IMR-90 (cell line): ENCODE results near the gene RAPGEF3. TPM values are rescaled to one million over a fixed set of nuclear protein-coding genes. Genes with fewer than 3 reads are reported as not detected.

Source experiments
- ATAC-seq: fragments of 200-7000 bp; cut with Tn5 transposase; 2 replicates; pipeline ENCODE4 v1.9.1; 2020; ENCODE audit warnings: low read depth, mild to moderate bottlenecking, moderate library complexity
- BruUV-seq: library from RNA; stranded (reverse); fragments of 400-500 nt; replicated peaks from 2 replicates; lab custom pipeline; 2021; lab: Mats Ljungman, UMichigan
- CTCF ChIA-PET: fragments of 300-600 bp; formaldehyde crosslinking; extraction: SDS; loops from one replicate; lab custom pipeline; 2021; ENCODE audit warnings: antibody characterized with exemption; lab: Yijun Ruan, JAX
- POLR2A ChIA-PET: fragments of 300-600 bp; sonication (Branson Sonifier 250); formaldehyde crosslinking; loops from one replicate; lab custom pipeline; 2022; ENCODE audit warnings: antibody characterized with exemption; ENCODE audit not compliant: unreplicated experiment; lab: Charles Lee
- DNase-seq: peaks from one replicate; pipeline ENCODE4 v3.0.0; 2013
- H2AFZ ChIP-seq: replicated peaks from 2 replicates; pipeline ENCODE3; 2013; ENCODE audit warnings: low read length, mild to moderate bottlenecking; ENCODE audit not compliant: poor library complexity
- H2AK5ac ChIP-seq: 2 replicates; pipeline ENCODE4 v1.6.1; 2013; ENCODE audit warnings: low read depth, low read length, inconsistent platforms
- H2AK9ac ChIP-seq: replicated peaks from 2 replicates; pipeline ENCODE3; 2013; ENCODE audit warnings: mild to moderate bottlenecking, low read depth, low read length, moderate library complexity; ENCODE audit not compliant: poor library complexity
- H2BK120ac ChIP-seq: 2 replicates; pipeline ENCODE4 v1.6.1; 2013; ENCODE audit warnings: low read depth, low read length, inconsistent platforms
- H2BK15ac ChIP-seq: 3 replicates; pipeline ENCODE4 v1.6.1; 2013; ENCODE audit warnings: low read depth, low read length, inconsistent platforms
- H2BK20ac ChIP-seq: 2 replicates; pipeline ENCODE4 v1.6.1; 2013; ENCODE audit warnings: low read depth, mild to moderate bottlenecking, inconsistent platforms, low read length, moderate library complexity
- H2BK5ac ChIP-seq: 2 replicates; pipeline ENCODE4 v1.6.1; 2013; ENCODE audit warnings: mild to moderate bottlenecking, low read depth, low read length, inconsistent platforms; ENCODE audit not compliant: poor library complexity, severe bottlenecking
- H3K14ac ChIP-seq: replicated peaks from 2 replicates; pipeline ENCODE4 v1.6.1; 2013; ENCODE audit warnings: low read depth, low read length, inconsistent platforms
- H3K18ac ChIP-seq: 2 replicates; pipeline ENCODE4 v1.6.1; 2013; ENCODE audit warnings: low read depth, low read length, control low read depth
- H3K23ac ChIP-seq: 2 replicates; pipeline ENCODE4 v1.6.1; 2013; ENCODE audit warnings: low read depth, low read length, inconsistent platforms
- H3K27ac ChIP-seq: 2 replicates; pipeline ENCODE4 v1.5.1; 2013; ENCODE audit warnings: mild to moderate bottlenecking, control low read depth, low read length; ENCODE audit not compliant: insufficient read depth
- H3K27me3 ChIP-seq: 2 replicates; pipeline ENCODE4 v1.6.1; 2013; ENCODE audit warnings: low read length; ENCODE audit not compliant: control insufficient read depth, insufficient read depth
- H3K36me3 ChIP-seq: 2 replicates; pipeline ENCODE4 v1.6.1; 2013; ENCODE audit warnings: low read length, mixed read lengths; ENCODE audit not compliant: control insufficient read depth, insufficient read depth
- H3K4ac ChIP-seq: 2 replicates; pipeline ENCODE4 v1.6.1; 2013; ENCODE audit warnings: low read depth, low read length, inconsistent platforms
- H3K4me1 ChIP-seq: 2 replicates; pipeline ENCODE4 v1.6.1; 2013; ENCODE audit warnings: low read length, mixed read lengths; ENCODE audit not compliant: control insufficient read depth, insufficient read depth
- H3K4me2 ChIP-seq: 2 replicates; pipeline ENCODE4 v1.6.1; 2013; ENCODE audit warnings: low read depth, mild to moderate bottlenecking, control low read depth, low read length, moderate library complexity
- H3K4me3 ChIP-seq: 2 replicates; pipeline ENCODE4 v1.5.1; 2013; ENCODE audit warnings: low read depth, mild to moderate bottlenecking, control low read depth, low read length, moderate library complexity; ENCODE audit not compliant: insufficient read depth
- H3K56ac ChIP-seq: 2 replicates; pipeline ENCODE4 v1.6.1; 2013; ENCODE audit warnings: low read length, inconsistent platforms; ENCODE audit not compliant: insufficient read depth; ENCODE audit errors: extremely low read depth
- H3K79me1 ChIP-seq, 2 experiments: 2 replicates each; pipeline ENCODE4 v1.6.1; 2013; ENCODE audit warnings: low read length in 2 of 2, inconsistent platforms in 1 of 2, low read depth in 1 of 2
- H3K9ac ChIP-seq: 2 replicates; pipeline ENCODE4 v1.6.1; 2013; ENCODE audit warnings: low read depth, low read length, control low read depth
- H3K9me1 ChIP-seq: 2 replicates; pipeline ENCODE4 v1.6.1; 2013; ENCODE audit warnings: low read length, inconsistent platforms; ENCODE audit not compliant: insufficient read depth
- H3K9me3 ChIP-seq: 2 replicates; pipeline ENCODE4 v1.6.1; 2013; ENCODE audit warnings: low read length; ENCODE audit not compliant: control insufficient read depth, insufficient read depth
- H4K20me1 ChIP-seq: 2 replicates; pipeline ENCODE4 v1.6.1; 2013; ENCODE audit warnings: low read length, inconsistent platforms; ENCODE audit not compliant: insufficient read depth
- H4K5ac ChIP-seq: 2 replicates; pipeline ENCODE4 v1.6.1; 2013; ENCODE audit warnings: mild to moderate bottlenecking, low read depth, low read length, control low read depth
- H4K8ac ChIP-seq, 2 experiments: 2 replicates each; pipeline ENCODE4 v1.6.1; 2013; ENCODE audit warnings: low read depth in 2 of 2, low read length in 2 of 2, control low read depth in 1 of 2, inconsistent platforms in 1 of 2
- H4K91ac ChIP-seq: 2 replicates; pipeline ENCODE4 v1.6.1; 2013; ENCODE audit warnings: low read depth, low read length, inconsistent platforms; ENCODE audit not compliant: insufficient read depth
- BHLHE40 ChIP-seq: fragments of 150-350 bp; IDR thresholded peaks from 2 replicates; pipeline ENCODE4 v1.6.1; 2016; ENCODE audit warnings: mild to moderate bottlenecking, low read depth, low read length
- CEBPB ChIP-seq: IDR thresholded peaks from 2 replicates; pipeline ENCODE4 v1.6.1; 2012; ENCODE audit warnings: low read depth, low read length, improper control_type of control experiment
- CHD1 ChIP-seq: IDR thresholded peaks from 2 replicates; pipeline ENCODE4 v1.6.1; 2012; ENCODE audit warnings: low read depth, low read length, improper control_type of control experiment
- ELK1 ChIP-seq: fragments of 150-350 bp; IDR thresholded peaks from 2 replicates; pipeline ENCODE4 v1.6.1; 2016; ENCODE audit warnings: low read depth, mild to moderate bottlenecking, low read length, moderate library complexity, borderline replicate concordance
- FOS ChIP-seq: fragments of 150-350 bp; IDR thresholded peaks from 2 replicates; pipeline ENCODE4 v1.6.1; 2016; ENCODE audit warnings: low read depth, low read length
- MAFK ChIP-seq: IDR thresholded peaks from 2 replicates; pipeline ENCODE4 v1.6.1; 2012; ENCODE audit warnings: low read depth, low read length, improper control_type of control experiment
- MAZ ChIP-seq: IDR thresholded peaks from 2 replicates; pipeline ENCODE4 v1.6.1; 2012; ENCODE audit warnings: low read depth, mild to moderate bottlenecking, low read length, improper control_type of control experiment, moderate library complexity, borderline replicate concordance
- MXI1 ChIP-seq: IDR thresholded peaks from 2 replicates; pipeline ENCODE4 v1.6.1; 2012; ENCODE audit warnings: low read depth, mild to moderate bottlenecking, low read length, moderate library complexity, borderline replicate concordance
- NFE2L2 ChIP-seq: fragments of 150-350 bp; IDR thresholded peaks from 2 replicates; pipeline ENCODE4 v1.6.1; 2016; ENCODE audit warnings: low read depth, mild to moderate bottlenecking, low read length
- POLR2A ChIP-seq: IDR thresholded peaks from 2 replicates; pipeline ENCODE4 v1.6.1; 2012; ENCODE audit warnings: mild to moderate bottlenecking, low read depth, low read length
- RAD21 ChIP-seq: IDR thresholded peaks from 2 replicates; pipeline ENCODE4 v1.6.1; 2012; ENCODE audit warnings: low read length, improper control_type of control experiment
- RCOR1 ChIP-seq: IDR thresholded peaks from 2 replicates; pipeline ENCODE4 v1.6.1; 2012; ENCODE audit warnings: mild to moderate bottlenecking, low read length, improper control_type of control experiment; ENCODE audit not compliant: insufficient replicate concordance
- RFX5 ChIP-seq: IDR thresholded peaks from 2 replicates; pipeline ENCODE4 v1.8.0; 2012; ENCODE audit warnings: low read depth, mild to moderate bottlenecking, low read length, moderate library complexity
- SMC3 ChIP-seq: fragments of 150-350 bp; IDR thresholded peaks from 2 replicates; pipeline ENCODE4 v1.6.1; 2016; ENCODE audit warnings: low read depth, mild to moderate bottlenecking, antibody characterized with exemption, low read length, moderate library complexity
- USF2 ChIP-seq: fragments of 150-350 bp; IDR thresholded peaks from 2 replicates; pipeline ENCODE4 v1.6.1; 2017; ENCODE audit warnings: mild to moderate bottlenecking, antibody characterized with exemption, low read length, low read depth
- WGBS, 2 experiments: methylation state at CpG; one replicate each; pipeline versions ENCODE4 v1.1.5 to v1.1.7; 2013; ENCODE audit warnings: missing lambda C conversion rate in 2 of 2; ENCODE audit not compliant: insufficient read length in 1 of 2; ENCODE audit errors: extremely low coverage in 2 of 2; 5-methylcytosine and 5-hydroxymethylcytosine counted together
- dilution Hi-C: fragments of 300-500 bp; cut with HindIII; formaldehyde crosslinking; loops from one replicate; pipeline ENCODE4 v1.14.3; 2018; ENCODE audit warnings: low sequenced_read_pairs; ENCODE audit not compliant: unreplicated experiment
- in situ Hi-C: fragments of 300-500 bp; cut with MboI; formaldehyde crosslinking; loops from 3 replicates; pipeline ENCODE4 v1.14.3; 2019; ENCODE audit warnings: low sequenced_read_pairs, inconsistent platforms, mixed read lengths
- intact Hi-C: fragments of 100-400 bp; cut with micrococcal nuclease; formaldehyde crosslinking; loops from 2 replicates; pipeline ENCODE4 v1.10.0; 2022
- polyA plus RNA-seq, 3 experiments: library from polyadenylated mRNA; depleted of rRNA; stranded (reverse); fragments of >200 nt; gene quantifications; 2 replicates each; pipeline ENCODE4 v1.2.3, GENCODE V29; 2012; ENCODE audit warnings: low replicate concordance in 1 of 3
- total RNA-seq: library from RNA; depleted of rRNA; stranded (reverse); fragments of >200 nt; gene quantifications from 2 replicates; pipeline ENCODE4 v1.2.3, GENCODE V29; 2012
- TF ChIP-seq, protein P1 (sequence below): conservative IDR thresholded peaks from 2 replicates; pipeline ENCODE4 v1.5.1; 2012; ENCODE audit warnings: mild to moderate bottlenecking, low read depth, low read length, improper control_type of control experiment

RAPGEF3 gene
- total and polyA plus RNA-seq, 2 of the 4 experiments (the other 2 are of a cell fraction): 1.3 to 2.0 TPM

DNA sequence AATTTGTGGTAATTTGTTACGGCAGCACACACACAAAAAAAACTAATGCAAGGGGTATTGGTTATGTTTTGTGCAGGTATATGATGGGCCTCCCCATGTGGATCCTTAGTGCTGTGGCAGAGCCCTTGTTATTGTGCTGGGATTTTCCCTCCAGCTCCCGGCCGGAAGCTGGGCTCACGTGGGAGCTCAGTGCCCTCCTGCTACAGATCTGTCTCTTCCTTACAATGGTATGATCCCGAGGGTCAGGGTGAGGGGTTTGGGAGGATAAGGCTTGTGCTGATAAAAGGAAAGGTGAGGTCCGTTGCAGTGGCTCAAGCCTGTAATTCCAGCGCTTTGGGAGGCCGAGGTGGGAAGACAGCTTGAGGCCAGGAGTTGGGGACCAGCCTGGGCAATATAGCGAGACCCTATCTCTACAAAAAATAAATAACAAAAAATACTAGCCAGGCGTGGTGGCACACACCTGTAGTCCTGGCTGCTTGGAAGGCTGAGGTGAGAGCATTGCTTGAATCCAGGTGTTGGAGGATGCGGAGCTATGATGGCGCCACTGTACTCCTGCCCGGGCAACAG lies 13.5 kb upstream of the RAPGEF3 start:
- no peak overlapping the region for H3K4ac ChIP-seq
- BruUV-seq: no TSS peak
- 0 out of 4 replicates have a peak overlapping the region, but pooled peaks of 1 of the 2 experiments have one; percentile 78 for H4K8ac ChIP-seq
- H3K9ac ChIP-seq: no peak overlapping the region
- H2BK15ac ChIP-seq: no peak overlapping the region
- ATAC-seq (no peak), DNase-seq (no peak)
- no peak overlapping the region for H2AFZ ChIP-seq
- ChIA-PET CTCF (interaction anchor here (0.7 to 1.0 kb wide), 4 partner anchors 12 to 66 kb away, joined by 3 to 4 read pairs (median 4); no protein-coding TSS in a partner anchor), POLR2A (no interaction called here)
- no peaks in the 10 kb centered on the region for H3K36me3 ChIP-seq
- intact Hi-C loops: loop anchor here (5.0 to 10.0 kb wide), 2 partner anchors 225 to 737 kb away; no protein-coding TSS in a partner anchor
- TF ChIP-seq USF2: no peak
- no peak for TF ChIP-seq POLR2A
- TF ChIP-seq MAZ: no peak
- TF ChIP-seq CHD1: no peak
- TF ChIP-seq MAFK: no peak
- no peak for TF ChIP-seq RAD21
- TF ChIP-seq BHLHE40: no peak
- no peak for TF ChIP-seq CEBPB
- TF ChIP-seq, protein P1, sequence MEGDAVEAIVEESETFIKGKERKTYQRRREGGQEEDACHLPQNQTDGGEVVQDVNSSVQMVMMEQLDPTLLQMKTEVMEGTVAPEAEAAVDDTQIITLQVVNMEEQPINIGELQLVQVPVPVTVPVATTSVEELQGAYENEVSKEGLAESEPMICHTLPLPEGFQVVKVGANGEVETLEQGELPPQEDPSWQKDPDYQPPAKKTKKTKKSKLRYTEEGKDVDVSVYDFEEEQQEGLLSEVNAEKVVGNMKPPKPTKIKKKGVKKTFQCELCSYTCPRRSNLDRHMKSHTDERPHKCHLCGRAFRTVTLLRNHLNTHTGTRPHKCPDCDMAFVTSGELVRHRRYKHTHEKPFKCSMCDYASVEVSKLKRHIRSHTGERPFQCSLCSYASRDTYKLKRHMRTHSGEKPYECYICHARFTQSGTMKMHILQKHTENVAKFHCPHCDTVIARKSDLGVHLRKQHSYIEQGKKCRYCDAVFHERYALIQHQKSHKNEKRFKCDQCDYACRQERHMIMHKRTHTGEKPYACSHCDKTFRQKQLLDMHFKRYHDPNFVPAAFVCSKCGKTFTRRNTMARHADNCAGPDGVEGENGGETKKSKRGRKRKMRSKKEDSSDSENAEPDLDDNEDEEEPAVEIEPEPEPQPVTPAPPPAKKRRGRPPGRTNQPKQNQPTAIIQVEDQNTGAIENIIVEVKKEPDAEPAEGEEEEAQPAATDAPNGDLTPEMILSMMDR: no peak
- no peak for TF ChIP-seq RCOR1
- TF ChIP-seq MXI1: no peak
- no peak for TF ChIP-seq SMC3
- TF ChIP-seq NFE2L2: no peak
- no peak for TF ChIP-seq RFX5
- TF ChIP-seq ELK1: no peak
- TF ChIP-seq FOS: no peak
- no peak overlapping the region for H3K23ac ChIP-seq
- H2BK120ac ChIP-seq: no peak overlapping the region
- in situ Hi-C loops: no loop called here
- no peak overlapping the region for H4K5ac ChIP-seq
- no peak overlapping the region for H2BK5ac ChIP-seq
- no peaks in the 10 kb centered on the region for H4K20me1 ChIP-seq
- H3K56ac ChIP-seq: no peak overlapping the region
- no peak overlapping the region for H4K91ac ChIP-seq
- no peak overlapping the region for H3K18ac ChIP-seq
- H3K27ac ChIP-seq: no peak overlapping the region
- H3K14ac ChIP-seq: no peak overlapping the region
- no peaks in the 10 kb centered on the region for H3K27me3 ChIP-seq
- H2AK9ac ChIP-seq: no peak overlapping the region
- H3K9me3 ChIP-seq: no peaks in the 10 kb centered on the region
- H3K4me3 ChIP-seq: no peak overlapping the region
- H3K4me2 ChIP-seq: no peak overlapping the region
- H2AK5ac ChIP-seq: peak overlapping the region; percentile 10
- H3K9me1 ChIP-seq: peaks cover 10% of the 10 kb centered on the region; the same call in 1 of the 2 replicates
- peaks cover 0 to 11% of the 10 kb centered on the region in 2 experiments; a peak in 1 of 4 replicates for H3K79me1 ChIP-seq
- peaks cover 28% of the 10 kb centered on the region for H3K4me1 ChIP-seq
- dilution Hi-C loops: no loop called here
- H2BK20ac ChIP-seq: no peak overlapping the region
- 92% methylated on average over 2 of the region's 13 CpGs; no CpG with 5 or more reads in 1 of the 2 experiments for WGBS, 2 experiments
